GM21529 (cell line): ENCODE measurements around the gene TASL.
"Not testable (repeated sequence)": the region's sequence is repeated elsewhere in the genome, so short reads cannot be mapped to it uniquely, and the experiment has no call there.

Source experiments
- ATAC-seq: cut with Tn5 transposase; IDR thresholded peaks from one replicate; pipeline ENCODE4 v1.9.1; 2021; ENCODE audit not compliant: unreplicated experiment

The TASL gene

DNA sequence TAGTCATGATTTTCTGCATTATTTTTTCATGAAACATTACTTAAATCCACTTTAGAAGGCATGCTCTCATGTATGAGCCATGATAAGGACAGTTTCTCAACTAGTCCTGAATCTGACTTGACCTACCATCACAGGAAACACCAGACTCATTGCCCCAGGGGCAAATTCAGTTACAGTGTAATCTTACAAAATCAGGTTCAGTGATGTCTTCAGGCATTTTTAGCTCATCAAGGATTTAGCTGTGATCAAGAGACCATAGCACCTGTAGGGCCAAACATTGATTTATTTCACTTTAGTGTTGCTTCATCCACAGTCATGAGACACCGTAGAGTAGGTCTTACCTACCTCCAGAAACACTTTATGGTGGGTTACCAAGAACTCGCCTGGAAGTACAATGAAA, 3.1 kb upstream of the TASL start:
- ATAC-seq, result no peak

DNA sequence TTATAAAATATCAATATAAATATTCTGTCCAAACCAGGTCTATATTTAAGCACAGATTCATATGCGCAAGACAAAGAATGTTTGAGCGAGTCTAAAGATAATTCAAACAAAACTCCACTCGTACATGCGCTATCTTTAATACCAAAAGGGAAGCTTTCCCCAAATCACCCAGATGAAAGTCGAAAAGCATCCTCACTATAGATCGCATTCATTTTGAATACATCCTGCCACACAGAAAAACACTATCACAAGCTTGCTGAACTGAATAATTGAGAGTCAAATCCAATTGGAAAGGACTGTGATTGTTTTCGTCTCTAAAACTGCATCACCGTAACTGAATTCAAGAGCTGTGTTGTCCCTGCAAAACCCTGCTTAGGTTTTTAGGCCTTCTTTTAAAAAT, 685 bp downstream of the TASL start:
- ATAC-seq, result no peak

DNA sequence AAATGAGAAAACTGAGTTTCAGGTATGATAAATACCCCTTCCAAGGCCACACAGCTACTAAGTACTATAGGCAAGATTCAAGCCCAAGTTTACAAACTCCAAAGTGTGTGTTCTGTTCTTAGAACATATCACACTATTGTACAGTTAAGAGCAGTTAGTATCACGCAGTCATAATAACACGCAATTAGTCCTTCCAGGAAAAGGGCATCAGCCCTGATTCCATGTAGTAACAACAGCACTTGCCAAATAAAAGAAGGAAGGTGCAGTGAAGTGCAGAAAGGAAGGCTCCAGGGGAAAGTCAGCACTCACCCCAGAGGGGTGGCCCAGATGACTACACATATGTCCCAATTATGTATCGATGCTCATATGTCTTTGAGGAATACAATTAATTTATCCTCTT, 4.4 kb downstream of the TASL start:
- no peak for ATAC-seq

DNA sequence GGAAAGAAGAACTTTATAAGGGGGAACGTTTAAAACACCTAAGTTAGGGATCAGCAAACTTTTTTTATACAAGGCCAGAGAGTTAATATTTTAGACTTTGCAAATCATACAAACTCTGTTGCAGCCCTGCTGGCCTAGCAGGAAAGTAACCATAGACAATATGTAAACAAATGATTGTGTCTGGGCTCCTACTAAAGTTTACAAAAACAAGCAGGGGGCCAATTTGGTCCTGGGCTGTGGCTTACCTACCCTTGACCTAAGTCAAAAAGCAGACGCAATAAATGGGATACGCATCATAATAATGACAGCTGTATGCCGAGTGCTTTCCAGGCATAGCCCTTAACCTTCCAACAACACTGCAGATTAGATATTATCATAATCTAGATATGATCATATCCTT, 4.9 kb downstream of the TASL start:
- no peak for ATAC-seq

DNA sequence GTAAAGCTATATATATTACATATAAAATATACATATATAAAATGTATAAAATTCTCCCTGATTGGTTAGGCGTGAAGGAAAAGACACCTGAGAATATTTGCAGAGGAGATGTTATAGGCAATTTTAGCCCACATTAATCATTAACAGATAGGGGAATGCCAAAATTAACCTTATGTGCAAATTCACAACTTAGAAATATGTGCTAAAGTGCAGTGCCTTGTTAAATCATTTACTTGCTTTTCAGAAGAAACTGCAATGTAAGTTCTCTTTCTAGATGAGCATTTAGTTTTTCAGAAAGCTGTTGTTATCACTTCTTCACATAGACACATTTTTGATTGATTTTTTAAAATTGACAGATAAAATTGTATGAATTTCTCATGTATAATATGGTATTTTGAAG, 5.6 kb downstream of the TASL start:
- peak; percentile 42 for ATAC-seq

DNA sequence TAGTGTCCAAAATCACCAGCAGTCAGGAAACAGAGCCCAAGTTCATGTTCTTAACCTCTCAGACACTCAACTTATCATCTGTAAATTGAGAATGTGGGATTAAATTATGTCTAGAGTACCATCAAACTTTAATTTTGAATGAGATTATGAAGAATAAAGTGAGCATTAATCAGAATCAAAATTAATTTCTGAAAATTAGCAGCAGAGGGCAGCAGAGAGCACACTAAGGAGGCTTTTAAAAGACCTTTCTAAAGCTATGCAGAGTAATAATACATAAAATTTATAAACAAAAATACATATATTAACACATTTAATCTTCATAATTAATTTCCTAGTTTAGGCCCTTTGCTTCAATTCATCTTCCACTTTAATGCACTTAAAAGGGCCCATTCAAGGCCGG, 7.1 kb downstream of the TASL start:
- ATAC-seq, result no peak

GRCh38 chrX:30568136-30568535, 9.4 kb downstream of the TASL start:
- peak; percentile 65 for ATAC-seq

GRCh38 chrX:30563070-30563469, 14.5 kb downstream of the TASL start:
- not testable (repeated sequence) for ATAC-seq

DNA sequence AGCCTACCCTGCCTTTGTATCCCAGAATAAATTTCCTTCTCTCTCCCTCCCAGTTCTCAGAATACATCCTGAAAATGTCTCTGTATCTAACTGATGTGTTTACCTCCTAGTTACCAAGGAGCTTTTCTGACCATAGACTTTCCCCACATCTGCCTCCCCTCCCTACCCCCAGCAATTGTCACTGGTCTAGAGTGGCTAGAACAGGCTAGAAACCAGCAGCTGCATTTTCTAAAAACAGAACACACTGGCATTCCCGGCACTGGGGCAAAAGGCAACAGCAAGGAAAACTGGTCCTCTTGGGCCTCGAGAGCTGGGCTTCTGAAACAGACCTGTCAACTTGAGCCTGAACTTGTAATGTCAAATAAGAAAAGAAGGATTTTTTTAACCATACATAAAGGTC, 16.4 kb downstream of the TASL start:
- ATAC-seq, result no peak

- no peak for ATAC-seq
Observed at GRCh38 chrX:30538271-30538670, 39.3 kb downstream of the TASL start.

DNA sequence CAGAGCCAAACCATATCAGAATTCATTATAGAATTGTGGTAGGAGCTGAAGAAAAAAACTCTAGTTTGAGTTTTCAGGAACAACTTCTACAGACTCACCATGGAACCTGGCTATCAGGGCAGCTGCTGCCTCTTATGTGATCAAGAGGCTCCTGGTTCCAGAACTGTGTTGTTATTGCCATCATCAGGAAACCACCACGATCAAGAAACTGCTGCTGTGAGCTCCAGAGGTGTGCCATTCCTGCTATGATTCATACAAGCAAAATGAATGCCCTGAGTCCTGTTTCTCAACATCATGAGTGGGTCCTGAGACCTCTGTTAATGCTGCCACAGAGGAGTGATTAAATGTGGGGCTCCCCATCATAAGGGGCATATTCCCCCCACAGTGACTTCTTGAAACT, 43.7 kb downstream of the TASL start:
- no peak for ATAC-seq

- ATAC-seq, result no peak
Observed at GRCh38 chrX:30533266-30533665, 44.3 kb downstream of the TASL start.

DNA sequence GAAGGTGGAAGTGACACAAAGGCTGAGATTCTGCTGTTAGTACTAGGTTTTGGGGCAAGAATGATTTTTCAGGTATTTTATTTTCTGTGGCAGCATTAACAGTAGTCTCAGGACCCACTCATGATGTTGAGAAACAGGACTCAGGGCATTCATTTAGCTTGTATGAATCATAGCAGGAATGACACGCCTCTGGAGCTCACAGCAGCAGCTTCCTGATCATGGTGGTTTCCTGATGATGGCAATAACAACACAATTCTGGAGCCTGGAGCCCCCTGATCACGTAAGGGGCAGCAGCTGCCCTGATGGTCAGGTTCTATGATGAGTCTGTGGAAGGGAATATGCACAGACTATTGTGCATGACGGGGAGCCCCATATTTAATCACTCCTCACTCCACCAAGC, 47.0 kb downstream of the TASL start:
- ATAC-seq, result no peak

DNA sequence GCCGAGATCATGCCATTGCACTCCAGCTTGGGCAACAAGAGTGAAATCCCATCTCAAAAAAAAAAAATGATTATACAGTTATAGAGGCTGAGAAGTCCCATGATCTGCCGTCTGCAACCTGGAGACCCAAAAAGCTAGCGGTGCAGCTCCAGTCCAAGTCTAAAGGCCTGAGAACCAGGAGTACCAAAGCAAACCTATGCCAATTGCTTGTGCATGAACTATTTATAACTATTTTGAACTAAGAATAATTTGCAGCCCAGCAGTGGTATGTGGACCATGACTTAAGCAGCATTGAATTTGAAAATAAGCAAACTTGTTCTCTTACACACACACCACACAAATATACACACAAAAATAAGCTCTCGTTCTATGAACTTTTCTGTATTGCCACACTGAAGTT, 51.8 kb downstream of the TASL start:
- no peak for ATAC-seq

DNA sequence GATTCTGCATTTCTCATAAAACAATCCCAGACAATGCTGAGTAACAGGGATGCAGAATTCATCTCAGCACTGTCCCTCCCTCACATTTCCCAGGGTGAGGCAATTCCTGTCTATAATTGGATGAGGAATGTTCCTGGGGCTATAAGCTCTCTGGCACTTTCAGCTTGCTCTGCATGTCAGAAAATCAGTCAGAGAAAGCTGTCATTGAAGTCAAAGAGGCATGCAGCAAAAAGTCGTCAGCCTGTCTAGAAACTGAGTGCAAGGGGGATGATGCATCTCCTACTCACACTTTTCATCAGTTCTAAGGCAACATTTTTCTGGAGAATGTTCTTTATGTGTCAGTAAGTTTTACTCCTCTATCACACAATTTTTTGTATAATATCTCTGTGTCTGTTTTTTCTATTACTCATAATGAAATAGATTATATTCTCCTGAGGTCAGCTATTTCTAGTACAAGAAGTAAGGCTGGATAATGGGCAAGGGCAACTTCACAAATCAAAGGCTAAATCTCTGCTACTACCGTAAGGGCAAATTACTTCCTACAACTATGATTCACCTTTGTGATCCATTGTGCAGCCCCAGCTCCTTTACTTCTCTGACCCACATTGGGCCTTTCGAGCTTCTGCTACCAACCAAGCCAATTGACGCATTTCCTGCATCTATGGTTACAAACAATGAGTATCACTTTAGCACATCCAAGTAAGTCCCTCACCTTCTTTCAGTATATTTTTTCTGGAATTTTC, 56.0 kb downstream of the TASL start:
- ATAC-seq, result no peak

GRCh38 chrX:30513284-30513683, 64.3 kb downstream of the TASL start:
- peak; percentile 66 for ATAC-seq
